Measurements from ENCODE around the gene TCF20.
A peak's percentile ranks its signal among the peaks of the same experiment; 100 is the strongest.

The TCF20 gene

GRCh38 chr22:42270510-42271190 lies at the start of gene TCF20:
TCF20 (minus strand) TSS chr22:42270653; CDS start chr22:42215305, 55,348 bp downstream.
- peak; percentile 73 to 83 for DNase-seq

DNA sequence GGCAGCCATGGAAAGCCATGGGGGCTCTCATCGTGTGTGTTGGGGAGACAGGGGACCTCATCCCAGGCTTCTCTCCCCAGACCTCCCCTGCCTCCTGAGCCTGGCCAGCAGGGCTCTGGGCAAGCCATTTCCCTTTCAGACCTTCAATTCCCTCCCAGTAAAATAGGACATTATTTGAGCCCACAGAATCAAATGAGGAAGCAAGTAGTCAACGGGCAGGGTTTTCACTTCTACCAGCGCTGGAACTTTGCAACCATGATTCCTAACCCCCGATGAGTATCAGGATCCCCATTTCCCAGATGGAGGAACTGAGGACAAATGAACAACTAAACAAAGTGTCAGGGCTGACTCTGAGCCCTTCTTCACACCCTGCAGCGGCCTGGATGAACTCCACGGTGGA lies 48.9 kb upstream of the TCF20 start:
- DNase-seq = no peak

DNA sequence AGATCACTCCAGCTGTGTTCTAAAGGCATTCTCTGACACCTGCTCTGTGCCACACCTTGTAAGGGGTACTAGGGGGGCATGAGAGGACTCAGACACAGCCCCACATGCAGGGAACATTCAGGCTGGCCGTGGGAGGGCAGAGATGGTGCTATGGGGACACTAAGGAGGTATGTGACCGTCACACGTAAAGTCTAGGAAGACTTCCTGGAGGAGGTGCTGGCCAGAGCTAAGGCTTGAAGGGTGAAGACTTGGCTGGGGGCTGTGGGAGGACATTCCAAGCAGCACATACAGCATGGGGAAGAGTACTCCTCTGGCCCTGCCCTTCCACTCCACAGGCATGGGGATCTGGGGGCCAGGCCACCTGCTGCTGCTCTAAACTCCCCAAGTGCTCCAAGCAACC lies 48.5 kb upstream of the TCF20 start:
- no peak for DNase-seq

GRCh38 chr22:42317691-42318547 lies 47.5 kb upstream of the TCF20 start:
- no peak for DNase-seq

GRCh38 chr22:42317008-42317407 lies 46.6 kb upstream of the TCF20 start:
- DNase-seq = no peak

GRCh38 chr22:42315392-42315756 lies 44.9 kb upstream of the TCF20 start:
- DNase-seq = no peak

GRCh38 chr22:42314709-42315391 lies 44.4 kb upstream of the TCF20 start:
- DNase-seq = no peak

GRCh38 chr22:42313804-42314581 lies 43.5 kb upstream of the TCF20 start:
- peak; percentile 40 to 60 for DNase-seq

DNA sequence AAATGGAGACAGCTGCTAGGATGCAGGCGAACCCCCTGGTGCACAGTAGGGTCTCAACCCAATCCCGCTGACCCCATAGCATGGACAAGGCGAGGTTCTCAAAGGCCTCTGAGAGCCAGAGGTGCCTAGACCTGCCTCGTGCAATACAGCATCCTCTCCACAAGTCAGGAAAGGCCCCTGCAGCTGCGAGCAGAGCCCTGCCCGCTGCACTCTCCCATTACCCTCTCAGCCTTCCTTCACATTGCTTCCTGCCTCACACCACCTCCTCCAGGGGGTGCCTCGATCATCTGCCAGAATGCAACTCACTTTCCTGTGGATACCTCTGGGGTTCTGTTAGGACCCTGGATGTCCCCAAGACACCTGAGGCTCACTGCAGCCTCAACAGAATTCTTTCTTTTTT lies 42.8 kb upstream of the TCF20 start:
- DNase-seq = no peak

GRCh38 chr22:42310291-42311015 lies 40.0 kb upstream of the TCF20 start:
- no peak for DNase-seq

DNA sequence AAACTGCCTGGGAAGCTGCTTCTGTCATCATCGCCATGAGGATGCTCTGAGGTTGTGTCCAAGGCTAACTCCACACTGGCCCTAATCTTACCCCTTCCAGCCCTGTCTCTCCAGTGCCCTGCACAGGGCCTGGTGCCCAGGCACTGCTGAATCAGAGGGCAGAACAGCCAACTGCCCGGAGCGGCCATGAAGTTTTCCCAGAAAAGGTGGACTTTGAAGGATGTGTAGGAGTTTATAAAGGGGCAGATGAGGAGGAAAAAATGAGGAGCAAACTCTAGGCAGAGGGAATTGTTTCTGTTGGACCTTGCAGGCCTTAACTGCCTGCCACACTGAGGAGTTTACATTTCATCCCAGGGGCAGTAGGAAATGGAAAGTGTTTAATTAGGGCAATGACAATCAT lies 39.4 kb upstream of the TCF20 start:
- DNase-seq = no peak

DNA sequence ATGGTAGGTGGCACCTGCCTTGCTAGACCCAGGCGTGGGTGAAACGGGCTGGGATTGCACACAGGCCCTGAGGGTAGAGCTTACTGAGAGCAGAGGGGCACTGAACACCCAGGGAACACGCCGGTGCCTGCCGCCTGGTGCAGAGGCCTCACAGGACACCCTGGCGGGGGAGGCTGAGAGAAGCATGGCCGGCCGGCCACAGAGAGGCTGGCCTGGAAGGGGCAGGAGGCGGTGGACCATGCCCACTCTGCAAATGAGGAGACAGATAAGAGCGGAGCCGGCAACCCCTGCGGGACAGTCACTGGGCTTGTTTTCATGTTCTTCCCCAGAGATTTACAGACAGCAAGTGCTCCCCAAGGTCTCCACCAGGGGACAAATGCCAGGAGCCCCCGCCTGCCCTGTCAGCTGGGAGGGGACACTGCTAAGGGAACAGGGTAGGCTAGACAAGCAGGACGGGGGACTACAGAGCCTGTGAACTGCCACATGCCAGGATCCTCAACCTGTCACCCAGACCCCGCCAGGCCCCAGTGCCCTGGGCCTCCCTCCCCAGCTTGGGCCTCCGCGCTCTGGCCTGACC lies 38.5 kb upstream of the TCF20 start:
- DNase-seq = no peak

GRCh38 chr22:42307806-42308563 lies 37.5 kb upstream of the TCF20 start:
- no peak for DNase-seq

DNA sequence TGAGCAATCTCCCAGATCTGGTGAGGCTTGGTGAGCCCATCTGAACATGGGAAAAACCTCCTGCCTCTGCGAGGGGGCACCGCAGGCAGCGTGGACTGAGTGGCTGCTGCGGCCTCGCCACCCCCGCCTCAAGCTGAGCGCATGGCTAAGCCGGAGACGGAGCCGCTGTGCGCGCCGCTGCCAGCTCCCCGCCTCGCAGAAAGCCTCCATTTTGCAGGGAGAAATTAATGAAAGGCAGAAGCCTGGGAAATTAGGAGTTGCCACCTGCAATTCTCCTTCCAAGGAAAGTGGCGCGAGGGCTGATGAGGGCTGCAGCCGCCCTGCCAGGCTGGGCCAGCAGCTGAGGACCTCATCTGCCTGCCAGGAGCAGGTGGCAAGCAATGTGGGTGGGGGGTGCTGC lies 35.6 kb upstream of the TCF20 start:
- no peak for DNase-seq

DNA sequence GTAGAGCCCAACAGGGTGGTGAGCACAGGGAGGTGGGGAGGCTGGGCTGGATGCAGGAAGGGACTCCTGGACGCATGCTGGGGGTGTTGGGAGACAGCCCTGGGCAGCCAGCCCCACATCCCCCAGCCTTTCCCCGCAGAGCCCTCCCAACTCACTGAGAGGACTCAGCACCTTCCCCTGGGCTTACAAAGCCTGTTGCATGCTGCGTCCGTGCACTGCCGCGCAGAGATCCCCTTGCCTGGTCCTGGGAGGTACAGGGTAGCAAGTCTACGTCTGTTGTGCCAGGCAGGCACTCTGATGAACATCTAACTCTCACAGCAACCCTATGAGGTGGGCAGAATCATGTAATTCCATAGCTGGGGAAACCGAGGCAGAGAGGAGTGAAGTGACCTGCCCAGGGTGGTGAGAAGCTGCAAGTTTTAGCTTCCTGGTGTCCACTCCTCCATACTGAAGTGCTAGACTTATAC lies 33.9 kb upstream of the TCF20 start:
- no peak for DNase-seq

DNA sequence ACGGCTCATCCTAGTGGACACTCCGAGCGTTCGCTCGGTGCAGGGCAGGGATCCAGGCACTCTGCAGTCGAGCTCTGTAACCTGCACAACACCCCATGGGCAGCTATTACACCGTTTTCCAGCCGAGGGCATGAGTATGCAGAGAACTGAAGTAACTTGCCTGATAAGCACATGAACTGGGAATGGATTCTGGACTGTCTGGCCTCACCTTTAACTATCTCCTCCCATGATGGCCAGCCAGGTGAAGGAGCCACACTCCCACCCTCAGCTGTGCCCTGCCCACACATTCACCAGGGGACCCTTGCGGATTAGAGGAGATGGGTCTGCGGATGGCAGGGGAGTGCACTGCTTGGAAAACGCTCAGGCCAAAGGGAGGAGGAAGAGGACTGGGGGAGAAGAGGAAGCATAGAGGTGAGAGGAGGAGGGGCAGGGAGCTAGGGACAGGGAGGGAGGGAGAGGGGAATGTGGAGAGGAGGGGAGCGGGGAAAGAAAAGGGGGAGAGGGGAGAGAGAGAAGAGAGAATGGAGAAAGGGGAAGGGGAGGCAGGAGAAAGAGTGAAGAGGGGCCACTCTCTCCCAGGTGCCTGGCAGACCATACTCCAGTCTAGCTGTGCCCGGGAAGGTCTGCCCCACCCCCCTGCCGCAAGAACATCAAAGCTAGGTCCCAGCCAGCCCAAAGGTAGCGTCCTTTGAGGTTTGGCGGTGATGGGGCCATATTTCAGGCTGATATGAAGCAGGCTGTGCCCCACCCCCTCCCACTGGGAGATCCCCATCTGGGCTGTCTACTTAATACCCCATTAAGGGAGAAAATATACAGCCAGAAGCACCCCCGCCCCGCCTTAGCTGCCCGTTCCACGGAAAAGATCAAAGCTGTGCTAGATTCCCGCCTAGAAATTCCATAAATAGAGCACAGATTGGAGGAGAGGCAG lies 33.2 kb upstream of the TCF20 start:
- DNase-seq = no peak

GRCh38 chr22:42301742-42302102 lies 31.3 kb upstream of the TCF20 start:
- DNase-seq = no peak

DNA sequence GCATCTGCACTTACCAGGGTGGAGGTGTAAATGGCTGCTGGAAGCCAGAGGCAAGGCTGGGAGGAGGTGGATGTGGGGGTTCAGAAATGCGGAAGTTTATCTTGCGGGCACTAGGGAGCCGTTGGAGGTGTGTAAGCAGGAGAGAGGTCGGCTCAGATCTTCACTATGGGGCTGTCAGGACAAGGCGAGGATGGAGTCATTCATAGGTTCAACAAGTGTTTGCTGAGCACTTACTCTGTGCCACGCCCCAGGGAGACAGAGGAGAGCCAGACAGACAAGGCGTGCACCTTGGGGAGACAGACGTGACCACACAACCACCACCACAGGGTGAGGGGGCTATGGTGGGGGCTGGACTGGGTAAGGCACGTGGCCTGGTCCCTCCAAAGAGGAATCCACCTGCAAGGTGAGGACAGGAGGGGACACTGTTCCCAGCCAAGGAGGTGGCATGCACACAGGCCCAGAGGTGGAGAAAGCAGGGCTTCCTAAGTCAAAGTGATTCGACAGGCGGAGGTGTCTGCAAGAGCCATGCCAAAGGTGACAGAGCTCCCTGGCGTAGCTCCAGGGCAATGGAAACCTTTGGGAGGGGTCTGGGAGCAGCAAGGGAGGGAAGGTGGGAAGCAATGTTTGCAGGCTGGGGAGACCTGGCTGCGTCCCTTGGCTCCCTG lies 30.8 kb upstream of the TCF20 start:
- no peak for DNase-seq

Measured in Kasumi-1 (cell line).